ENCODE data around the gene ITPR3. TPM values are rescaled to one million over a fixed set of nuclear protein-coding genes. Genes with fewer than 3 reads are reported as not detected.

Gene ITPR3
- total and polyA plus RNA-seq, 2 of the 13 experiments (the other 11 are each of a cell fraction or from before 2014, with no cell fraction given), result 3.8 to 21.4 TPM

DNA sequence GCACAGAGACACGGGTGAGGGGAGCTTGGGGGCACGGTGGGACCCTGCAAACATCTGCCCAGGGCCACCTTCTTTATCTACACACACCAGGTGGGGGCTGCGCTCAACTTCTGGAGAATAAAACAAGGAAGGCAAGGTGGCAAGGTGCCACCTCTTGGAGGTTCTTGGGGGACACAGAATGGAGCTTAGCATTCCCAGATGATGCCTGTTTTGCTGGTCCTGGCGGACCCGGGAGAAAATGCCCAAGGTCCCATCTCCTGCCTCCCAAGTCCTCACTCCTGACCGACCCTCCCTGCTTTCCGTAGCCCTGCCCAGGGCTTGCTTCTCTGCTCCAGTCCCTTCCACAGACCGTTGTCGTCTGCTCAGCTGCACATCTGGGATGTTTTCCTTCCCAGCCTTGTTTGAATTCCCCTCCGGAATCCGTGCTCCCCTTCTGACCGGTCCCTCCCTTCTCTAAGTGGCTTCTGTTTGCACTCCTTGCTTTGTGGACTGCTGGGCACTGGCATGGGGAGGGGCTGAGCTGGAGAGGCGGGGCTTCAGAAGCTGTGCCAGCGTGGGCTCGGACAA lies 13.1 kb downstream of the ITPR3 start (continued):
- TF ChIP-seq SMARCC2 (IDR thresholded peaks at IDR 0.05) (no peak), ZNF605 (CRISPR knock-in tag; IDR thresholded peaks at IDR 0.05) (no peak), ZNF564 (CRISPR knock-in tag; IDR thresholded peaks at IDR 0.05) (no peak), SP4 (CRISPR knock-in tag; IDR thresholded peaks at IDR 0.05) (no peak), RFX5 (IDR thresholded peaks at IDR 0.05; ENCODE audit: low read depth, low read length) (0 out of 2 replicates have a peak, but pooled peaks have one; percentile 4), SAP130 (CRISPR knock-in tag; IDR thresholded peaks at IDR 0.05; ENCODE audit: low read depth) (peak; percentile 94), CEBPB (IDR thresholded peaks at IDR 0.05; ENCODE audit: borderline replicate concordance, low read depth, low read length) (no peak), SYNCRIP (IDR thresholded peaks at IDR 0.05; ENCODE audit: insufficient read depth, low read depth, low read length) (no peak), ZFX (CRISPR knock-in tag; IDR thresholded peaks at IDR 0.05; ENCODE audit: low read depth) (peak; percentile 15; the same call in 1 of the 2 replicates), POLR2AphosphoS2 (IDR thresholded peaks at IDR 0.05; ENCODE audit: low read depth, low read length) (no peak), JUN (CRISPR knock-in tag; IDR thresholded peaks at IDR 0.05) (no peak), HNRNPL (IDR thresholded peaks at IDR 0.05; ENCODE audit: low read depth, low read length) (peak; percentile 74; the same call in 1 of the 2 replicates), EED (CRISPR knock-in tag; IDR thresholded peaks at IDR 0.05) (0 out of 2 replicates have a peak, but pooled peaks have one; percentile 66), SOX6 (IDR thresholded peaks at IDR 0.05) (no peak), SOX6 (CRISPR knock-in tag; IDR thresholded peaks at IDR 0.05) (peak; percentile 19; the same call in 1 of the 2 replicates), ZFAT (CRISPR knock-in tag; conservative IDR thresholded peaks at IDR 0.05) (no peak), SP5 (CRISPR knock-in tag; IDR thresholded peaks at IDR 0.05; ENCODE audit: borderline replicate concordance, low read depth) (0 out of 2 replicates have a peak, but pooled peaks have one; percentile 43)
- TF ChIP-seq, protein P1, sequence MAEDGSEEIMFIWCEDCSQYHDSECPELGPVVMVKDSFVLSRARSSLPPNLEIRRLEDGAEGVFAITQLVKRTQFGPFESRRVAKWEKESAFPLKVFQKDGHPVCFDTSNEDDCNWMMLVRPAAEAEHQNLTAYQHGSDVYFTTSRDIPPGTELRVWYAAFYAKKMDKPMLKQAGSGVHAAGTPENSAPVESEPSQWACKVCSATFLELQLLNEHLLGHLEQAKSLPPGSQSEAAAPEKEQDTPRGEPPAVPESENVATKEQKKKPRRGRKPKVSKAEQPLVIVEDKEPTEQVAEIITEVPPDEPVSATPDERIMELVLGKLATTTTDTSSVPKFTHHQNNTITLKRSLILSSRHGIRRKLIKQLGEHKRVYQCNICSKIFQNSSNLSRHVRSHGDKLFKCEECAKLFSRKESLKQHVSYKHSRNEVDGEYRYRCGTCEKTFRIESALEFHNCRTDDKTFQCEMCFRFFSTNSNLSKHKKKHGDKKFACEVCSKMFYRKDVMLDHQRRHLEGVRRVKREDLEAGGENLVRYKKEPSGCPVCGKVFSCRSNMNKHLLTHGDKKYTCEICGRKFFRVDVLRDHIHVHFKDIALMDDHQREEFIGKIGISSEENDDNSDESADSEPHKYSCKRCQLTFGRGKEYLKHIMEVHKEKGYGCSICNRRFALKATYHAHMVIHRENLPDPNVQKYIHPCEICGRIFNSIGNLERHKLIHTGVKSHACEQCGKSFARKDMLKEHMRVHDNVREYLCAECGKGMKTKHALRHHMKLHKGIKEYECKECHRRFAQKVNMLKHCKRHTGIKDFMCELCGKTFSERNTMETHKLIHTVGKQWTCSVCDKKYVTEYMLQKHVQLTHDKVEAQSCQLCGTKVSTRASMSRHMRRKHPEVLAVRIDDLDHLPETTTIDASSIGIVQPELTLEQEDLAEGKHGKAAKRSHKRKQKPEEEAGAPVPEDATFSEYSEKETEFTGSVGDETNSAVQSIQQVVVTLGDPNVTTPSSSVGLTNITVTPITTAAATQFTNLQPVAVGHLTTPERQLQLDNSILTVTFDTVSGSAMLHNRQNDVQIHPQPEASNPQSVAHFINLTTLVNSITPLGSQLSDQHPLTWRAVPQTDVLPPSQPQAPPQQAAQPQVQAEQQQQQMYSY (CRISPR knock-in tag; IDR thresholded peaks at IDR 0.05), result peak; percentile 95
- TF ChIP-seq, protein P2, sequence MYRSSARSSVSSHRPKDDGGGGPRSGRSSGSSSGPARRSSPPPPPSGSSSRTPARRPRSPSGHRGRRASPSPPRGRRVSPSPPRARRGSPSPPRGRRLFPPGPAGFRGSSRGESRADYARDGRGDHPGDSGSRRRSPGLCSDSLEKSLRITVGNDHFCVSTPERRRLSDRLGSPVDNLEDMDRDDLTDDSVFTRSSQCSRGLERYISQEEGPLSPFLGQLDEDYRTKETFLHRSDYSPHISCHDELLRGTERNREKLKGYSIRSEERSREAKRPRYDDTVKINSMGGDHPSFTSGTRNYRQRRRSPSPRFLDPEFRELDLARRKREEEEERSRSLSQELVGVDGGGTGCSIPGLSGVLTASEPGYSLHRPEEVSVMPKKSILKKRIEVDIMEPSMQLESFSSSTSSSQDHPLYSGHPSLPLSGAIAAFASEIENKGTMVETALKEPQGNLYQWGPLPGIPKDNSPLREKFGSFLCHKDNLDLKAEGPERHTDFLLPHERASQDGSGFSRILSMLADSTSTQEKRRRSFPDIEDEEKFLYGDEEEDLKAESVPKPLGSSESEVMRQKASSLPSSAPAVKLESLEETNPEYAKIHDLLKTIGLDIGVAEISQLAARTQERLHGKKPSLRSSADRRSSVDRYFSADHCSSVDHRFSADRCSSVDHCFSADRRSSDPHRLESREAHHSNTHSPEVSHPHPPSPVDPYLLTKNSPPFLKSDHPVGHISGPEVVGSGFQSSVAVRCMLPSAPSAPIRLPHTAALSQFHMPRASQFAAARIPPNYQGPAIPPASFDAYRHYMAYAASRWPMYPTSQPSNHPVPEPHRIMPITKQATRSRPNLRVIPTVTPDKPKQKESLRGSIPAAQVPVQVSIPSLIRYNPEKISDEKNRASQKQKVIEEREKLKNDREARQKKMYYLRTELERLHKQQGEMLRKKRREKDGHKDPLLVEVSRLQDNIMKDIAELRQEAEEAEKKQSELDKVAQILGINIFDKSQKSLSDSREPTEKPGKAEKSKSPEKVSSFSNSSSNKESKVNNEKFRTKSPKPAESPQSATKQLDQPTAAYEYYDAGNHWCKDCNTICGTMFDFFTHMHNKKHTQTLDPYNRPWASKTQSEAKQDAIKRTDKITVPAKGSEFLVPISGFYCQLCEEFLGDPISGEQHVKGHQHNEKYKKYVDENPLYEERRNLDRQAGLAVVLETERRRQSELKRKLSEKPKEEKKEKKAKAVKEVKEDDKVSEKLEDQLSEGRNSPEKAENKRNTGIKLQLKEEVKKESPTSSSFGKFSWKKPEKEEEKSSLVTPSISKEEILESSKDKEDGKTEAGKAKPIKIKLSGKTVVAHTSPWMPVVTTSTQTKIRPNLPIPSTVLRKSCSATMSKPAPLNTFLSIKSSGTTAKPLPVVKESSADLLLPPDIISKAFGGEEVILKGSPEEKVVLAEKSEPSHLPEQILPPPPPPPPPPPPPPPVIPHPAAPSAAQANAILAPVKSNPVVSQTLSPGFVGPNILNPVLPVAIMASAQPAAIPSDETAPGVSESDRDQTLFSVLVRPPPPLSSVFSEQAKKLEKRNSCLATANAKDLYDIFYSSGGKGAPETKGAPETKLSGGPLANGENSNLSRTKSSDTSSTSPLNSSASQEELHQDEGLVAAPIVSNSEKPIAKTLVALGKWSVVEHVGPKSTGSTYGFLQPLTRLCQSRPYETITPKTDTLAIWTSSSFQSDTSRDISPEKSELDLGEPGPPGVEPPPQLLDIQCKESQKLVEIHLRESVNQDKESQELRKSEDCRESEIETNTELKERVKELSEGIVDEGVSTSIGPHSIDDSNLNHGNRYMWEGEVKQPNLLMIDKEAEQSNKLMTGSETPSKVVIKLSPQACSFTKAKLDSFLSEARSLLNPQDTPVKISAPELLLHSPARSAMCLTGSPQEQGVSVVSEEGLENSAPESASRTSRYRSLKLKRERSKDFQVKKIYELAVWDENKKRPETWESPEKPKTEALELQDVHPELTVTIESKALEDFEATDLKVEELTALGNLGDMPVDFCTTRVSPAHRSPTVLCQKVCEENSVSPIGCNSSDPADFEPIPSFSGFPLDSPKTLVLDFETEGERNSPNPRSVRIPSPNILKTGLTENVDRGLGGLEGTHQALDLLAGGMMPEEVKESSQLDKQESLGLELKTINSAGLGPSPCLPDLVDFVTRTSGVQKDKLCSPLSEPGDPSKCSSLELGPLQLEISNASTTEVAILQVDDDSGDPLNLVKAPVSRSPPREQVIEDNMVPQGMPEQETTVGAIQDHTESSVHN (CRISPR knock-in tag; IDR thresholded peaks at IDR 0.05), result no peak

All from HepG2 (cell line).